T-helper 1 cell treated with Interleukin-12 subunit alpha and Interleukin-12 subunit beta and Interleukin-4 antibody, amounts not matched to agents 30 ng/mL and 1 ng/mL, for 36 hours (primary cell): Measurements from ENCODE around the gene EML4. TPM values are rescaled to one million over a fixed set of nuclear protein-coding genes. Genes with fewer than 3 reads are reported as not detected.
"Not testable (repeated sequence)": the region's sequence is repeated elsewhere in the genome, so short reads cannot be mapped to it uniquely, and the experiment has no call there.

ENCODE experiments used
- intact Hi-C: fragments of 100-400 bp; cut with micrococcal nuclease; formaldehyde crosslinking; loops from one replicate; pipeline ENCODE4 v1.15.1; 2024
- total RNA-seq: library from RNA; stranded (reverse); gene quantifications from 2 replicates; pipeline ENCODE4 v1.2.3, GENCODE V29; 2022

The EML4 gene
- total RNA-seq, 1 donor from 2014 or later, result 108 TPM

DNA sequence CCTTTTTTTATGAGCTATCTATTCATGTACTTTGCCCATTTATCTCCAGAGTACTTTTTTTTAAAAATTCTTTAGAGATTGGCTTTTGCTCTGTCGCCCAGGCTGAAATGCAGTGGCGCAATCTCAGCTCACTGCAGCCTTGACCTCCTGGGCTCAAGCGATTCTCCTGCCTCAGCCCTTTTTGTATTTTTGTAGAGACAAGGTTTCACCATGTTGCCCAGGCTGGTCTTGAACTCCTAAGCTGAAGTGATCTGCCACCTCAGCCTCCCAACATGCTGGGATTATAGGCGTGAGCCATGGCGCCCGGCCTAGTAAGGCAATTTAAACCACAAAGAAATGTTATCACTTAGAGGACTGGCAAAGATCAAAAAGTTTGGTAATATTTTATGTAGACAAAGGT is 177.7 kb downstream of the EML4 start:
- intact Hi-C loops, result not testable (repeated sequence)

DNA sequence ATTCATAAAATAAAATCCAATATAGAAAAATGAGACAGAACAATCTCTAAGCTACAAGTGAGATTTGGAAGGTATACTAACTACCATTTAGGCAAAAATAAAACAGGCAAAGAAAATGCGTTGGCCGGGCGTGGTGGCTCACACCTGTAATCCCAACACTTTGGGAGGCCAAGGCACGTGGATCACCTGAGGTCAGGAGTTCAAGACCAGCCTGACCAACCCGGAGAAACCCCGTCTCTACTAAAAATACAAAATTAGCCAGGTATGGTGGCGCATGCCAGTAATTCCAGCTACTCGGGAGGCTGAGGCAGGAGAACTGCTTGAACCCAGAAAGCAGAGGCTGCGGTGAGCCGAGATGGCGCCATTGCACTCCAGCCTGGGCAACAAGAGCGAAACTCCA is 178.4 kb downstream of the EML4 start:
- intact Hi-C loops, result not testable (repeated sequence)

DNA sequence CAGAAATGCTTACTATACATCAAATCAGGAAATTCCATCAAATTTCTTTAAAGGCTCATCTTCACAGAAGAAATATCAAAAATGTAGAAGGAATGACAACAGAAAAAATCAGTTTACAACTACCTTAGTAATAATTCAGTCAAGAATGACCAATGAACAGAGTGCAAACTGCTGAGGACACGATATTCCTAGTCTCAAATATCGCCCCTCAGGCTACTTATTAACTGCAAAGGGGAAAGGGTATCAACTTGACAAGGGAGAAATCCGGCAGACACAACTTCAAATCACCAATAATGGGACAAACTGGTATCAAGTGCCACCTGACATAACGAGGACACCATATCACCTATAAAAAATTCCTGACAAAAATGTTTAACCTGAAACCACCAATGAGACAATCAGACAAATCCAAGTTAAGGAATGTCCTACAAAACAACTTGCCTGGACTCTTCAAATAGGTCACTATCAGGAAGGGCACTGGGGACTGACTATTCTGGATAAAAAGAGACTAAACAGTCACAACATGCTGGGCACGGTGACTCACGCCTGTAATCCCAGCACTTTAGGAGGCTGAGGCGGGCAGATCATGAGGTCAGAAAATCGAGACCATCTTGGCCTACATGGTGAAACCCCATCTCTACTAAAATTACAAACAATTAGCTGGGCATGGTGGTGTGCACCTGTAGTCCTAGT is 179.1 kb downstream of the EML4 start:
- intact Hi-C loops, result no loop called here

DNA sequence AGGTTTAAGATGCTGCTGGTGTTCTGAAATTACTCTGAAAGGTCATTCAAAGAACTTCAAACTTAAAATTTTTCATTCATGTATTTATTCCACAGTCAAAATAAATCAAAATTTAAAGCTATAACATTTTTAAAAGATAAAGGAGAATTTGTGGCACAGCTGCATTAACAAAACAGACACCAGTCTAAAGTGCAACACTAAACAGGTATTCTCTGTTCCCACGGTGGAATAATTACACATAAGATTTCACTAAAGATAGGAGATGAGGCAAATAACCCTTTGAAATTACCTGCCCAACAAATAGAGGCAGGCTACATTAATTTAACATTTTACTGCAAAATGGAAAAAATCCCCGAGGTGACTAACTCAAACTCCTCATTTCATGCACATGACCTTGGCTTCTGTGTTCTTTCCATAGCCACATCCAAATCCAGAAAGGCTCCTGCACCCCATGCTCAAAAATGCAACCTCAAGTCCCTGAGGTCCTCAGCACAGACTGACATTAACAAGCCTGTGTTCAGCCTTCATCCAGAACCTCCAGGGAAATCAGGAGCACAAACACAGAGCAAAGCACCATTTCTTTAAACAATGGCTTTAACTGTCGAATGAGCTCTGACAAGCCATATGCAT is 181.4 kb downstream of the EML4 start:
- intact Hi-C loops, result loop anchor here (1.0 kb wide), 1 partner anchor 10 kb away; no protein-coding TSS in a partner anchor

DNA sequence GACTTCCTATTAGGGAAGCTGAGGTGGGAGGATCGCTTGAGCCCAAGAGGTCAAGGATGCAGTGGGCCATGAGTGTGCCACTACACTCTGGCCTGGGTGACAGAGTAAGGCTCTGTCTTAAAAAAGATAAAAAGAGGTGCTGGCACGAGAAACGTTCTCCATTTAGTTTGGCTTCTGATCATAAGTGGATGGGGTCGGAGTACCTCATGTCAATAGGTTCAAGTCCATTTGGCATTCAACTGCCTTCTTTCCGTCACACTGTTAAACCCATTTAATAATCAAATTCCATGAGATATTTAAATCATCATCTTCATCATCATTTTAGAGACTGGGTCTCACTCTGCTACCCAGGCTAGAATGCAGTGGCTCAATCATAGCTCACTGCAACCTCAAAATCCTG is 182.7 kb downstream of the EML4 start:
- intact Hi-C loops, result no loop called here

DNA sequence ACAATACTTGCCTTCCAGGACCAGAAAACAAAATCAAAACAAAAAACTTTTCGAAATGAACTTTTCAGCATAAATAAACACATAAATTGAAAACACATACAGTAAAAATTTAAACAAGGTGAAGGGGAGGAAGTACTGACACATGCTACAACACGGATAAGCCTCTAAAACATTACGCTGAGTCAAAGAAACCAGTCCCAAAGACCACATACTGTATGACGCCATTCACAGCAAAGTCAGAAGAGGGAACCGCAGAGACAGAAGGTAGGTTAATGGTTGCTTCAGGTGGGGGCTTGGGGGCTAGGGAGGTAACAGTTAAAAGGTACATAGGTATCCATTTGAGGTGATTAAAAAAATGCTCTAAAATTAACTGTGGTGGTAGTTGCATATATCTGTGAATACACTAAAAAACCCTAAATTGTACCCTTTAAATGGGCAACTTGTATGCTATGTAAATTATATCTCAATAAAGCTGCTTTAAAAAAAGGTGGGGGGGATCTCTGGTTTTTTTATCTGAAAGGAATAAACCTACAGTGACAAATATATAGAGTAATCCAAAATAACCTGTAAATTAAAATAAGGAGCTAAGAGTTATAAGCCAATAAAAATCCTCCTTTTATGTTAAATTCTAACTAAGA is 184.8 kb downstream of the EML4 start:
- intact Hi-C loops, result no loop called here

DNA sequence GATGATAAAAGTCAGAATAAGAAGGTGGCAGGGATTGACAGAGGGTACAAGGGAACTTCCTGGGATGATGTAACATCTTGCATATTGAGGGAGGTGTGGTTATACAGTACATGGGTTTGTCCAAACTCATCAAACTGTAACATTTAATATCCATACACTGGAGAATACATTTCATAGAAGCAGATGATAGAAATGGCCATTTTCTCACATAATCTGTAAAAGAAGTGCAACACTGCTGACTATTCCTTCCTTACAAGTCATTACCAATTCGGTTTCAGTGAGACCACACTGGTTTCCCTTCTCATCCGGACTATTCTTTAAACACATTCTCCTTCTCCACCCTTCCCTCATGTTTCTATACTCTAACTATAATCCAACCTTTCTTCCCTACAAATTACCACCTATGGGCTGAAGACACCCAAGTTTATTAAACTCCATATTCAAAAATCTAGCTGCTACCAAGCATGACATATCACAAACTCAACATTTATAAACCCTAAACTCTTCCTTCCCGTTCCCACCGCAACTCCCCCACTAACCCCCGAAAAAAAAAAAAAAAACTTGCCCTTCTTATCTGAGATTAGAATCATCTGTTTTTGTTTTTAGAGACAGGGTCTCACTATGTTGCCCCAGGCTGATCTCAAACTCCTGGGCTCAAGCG is 190.3 kb downstream of the EML4 start:
- intact Hi-C loops, result no loop called here

DNA sequence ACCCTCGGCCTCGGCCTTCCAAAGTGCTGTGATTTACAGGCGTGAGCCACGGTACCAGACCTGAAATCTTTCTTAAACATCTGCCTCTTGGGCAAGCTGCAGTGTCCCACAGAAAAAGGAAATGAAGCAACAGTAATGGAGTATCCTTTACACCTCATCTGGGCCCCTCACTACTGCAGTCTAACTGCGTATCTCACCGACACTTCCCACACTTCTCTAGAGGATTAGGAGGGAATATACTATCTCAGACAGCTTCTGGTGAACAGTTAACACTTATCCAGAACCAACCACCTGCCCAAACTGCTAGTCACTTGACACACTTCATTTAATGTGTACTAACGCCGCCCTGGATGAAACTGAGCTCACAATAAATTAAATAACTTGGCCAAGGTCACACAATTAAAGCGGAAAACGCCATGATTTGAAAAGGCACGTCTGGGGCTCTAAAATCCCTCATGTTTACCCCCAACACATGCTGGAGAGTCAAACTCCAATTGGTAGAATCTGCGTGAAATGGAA is 190.9 kb downstream of the EML4 start:
- intact Hi-C loops, result loop anchor here (1.0 to 5.0 kb wide), 8 partner anchors 10 to 2001 kb away; partner anchors contain the start of genes CAMKMT, MTA3, PREPL and ZFP36L2

DNA sequence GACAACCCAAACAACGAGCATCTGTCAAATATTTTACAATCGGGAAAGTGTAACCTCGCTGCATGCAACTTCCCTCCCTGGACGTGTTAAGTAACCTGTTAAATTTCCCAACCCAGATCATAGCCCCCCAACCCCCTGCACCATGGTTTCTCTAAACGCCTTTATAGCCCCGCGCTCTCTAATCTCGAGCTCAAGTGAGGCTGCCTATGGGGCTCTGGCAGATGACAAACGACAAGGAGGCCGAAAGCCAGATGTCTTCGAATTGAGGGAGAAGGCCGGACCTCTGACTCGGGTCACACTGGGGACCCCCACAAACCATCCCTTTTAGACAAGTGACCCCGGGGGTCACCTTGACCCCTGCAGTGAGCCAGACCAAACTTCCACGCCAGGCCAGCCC is 191.3 kb downstream of the EML4 start:
- intact Hi-C loops, result loop anchor here (1.0 to 5.0 kb wide), 8 partner anchors 10 to 2000 kb away; partner anchors contain the start of genes CAMKMT, MTA3, PREPL and ZFP36L2

DNA sequence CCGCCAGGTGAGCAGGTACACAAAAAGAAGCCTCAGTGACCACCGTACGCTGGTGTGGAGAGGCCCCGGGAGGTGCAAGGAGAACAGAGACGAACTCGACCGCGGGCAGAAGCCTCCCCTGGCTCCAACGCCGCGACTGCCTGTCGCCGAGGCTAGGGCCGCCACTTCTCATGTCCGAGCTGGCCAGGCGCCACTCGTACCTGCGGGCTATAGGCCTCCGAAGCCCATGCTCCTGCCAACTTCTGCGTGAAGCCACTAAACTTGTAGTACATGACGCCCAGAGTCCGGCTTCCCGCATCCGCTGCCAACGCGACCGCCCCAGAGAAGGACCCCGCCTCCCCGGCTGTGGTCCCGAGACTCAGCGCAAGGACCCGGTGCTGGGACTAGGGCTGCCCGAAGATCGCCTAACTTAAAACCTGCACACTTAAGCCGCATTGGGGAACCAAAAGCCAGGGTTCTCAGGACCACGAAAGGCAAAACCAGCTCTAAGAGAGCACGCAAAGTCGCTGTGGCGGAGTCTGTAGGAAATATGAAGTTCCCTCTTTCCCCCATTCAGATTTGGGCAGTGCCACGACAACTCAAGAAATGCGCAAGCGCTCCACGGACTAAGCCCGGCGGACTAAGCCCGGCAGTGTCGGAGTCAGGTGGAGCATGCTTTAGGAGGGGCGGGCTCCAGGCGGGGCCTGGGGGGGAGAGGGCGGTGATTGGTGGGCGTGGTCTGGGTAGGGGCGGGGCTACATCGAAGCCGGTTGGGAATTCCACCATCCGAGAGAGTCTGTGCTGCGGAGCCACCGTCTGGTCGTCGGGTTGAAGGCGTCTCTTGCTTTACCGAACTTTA is 192.0 kb downstream of the EML4 start, which contains the start of gene COX7A2L:
Gene COX7A2L (minus strand): TSS at position 328 of the 838 bp plus-strand sequence. CDS start 56 bp downstream, at position 272.
- intact Hi-C loops, result loop anchor here (1.0 to 5.0 kb wide), 20 partner anchors 11 to 2000 kb away; partner anchors contain the start of genes CAMKMT, DYNC2LI1, EML4 and MTA3

DNA sequence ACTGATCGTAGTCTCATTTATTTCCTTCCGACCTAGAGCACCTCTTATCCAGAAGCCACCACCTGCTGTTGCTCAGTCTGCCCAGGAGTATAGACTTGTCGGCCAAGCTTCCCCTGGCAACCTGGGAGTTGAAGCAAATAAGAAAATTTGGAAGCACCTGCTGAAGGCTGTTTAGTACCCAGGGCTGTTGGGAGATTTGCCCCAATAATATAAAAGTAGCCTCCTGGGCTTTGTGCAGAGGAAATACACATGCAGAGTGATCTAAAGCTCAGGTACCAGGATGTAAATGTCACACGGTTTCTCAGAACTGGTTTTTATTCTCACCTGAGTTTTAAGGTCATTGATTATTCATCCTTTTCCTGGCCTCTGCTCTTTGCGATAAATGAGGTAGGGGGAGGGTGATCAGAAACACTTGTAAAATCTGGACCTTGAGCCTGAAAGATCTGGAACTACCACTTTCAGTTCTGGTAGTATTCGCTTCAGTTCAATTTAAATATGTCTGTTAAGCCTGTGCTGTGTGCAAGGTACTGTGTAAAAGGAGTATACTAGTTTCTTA is 192.7 kb downstream of the EML4 start:
- intact Hi-C loops, result loop anchor here (1.0 to 5.0 kb wide), 19 partner anchors 65 to 1999 kb away; partner anchors contain the start of genes CAMKMT, DYNC2LI1, EML4 and MTA3

DNA sequence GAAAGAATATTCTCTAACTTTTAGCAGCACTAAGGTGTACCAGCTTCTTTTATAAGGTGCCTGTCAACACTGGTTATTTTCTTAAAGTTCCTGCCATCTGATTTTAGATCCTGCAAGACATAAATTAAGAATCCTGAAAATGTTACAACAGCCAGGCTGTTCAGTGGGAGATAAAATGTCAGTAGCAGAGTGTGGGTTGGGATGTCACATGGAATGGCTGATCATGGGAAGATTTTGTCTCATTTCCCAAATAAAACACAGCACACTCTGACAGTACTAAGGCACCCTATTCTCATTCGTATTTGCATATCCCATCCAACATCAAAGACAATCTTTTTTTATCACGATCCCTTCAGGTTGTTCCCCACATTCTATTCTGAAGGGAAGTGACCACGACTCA is 194.3 kb downstream of the EML4 start:
- intact Hi-C loops, result loop anchor here (5.0 kb wide), 1 partner anchor 359 kb away; no protein-coding TSS in a partner anchor

DNA sequence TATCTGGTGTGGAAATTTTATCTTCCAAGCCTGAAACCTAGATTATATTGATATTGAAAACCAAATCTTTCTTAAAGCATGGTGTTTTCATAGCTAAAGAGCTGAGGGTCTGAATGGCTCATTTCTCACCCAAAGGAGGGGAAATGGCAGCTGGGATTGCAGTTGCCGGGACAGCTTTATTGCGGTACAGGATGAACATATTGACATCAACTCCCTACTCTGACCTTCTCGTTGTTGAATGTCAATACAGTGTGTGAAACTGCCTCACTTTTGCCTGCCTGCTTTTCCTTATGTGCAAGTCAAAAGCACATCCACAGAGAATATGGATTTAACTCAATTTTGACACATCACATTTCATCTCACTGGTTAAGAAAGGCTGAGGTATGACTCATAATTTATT is 195.5 kb downstream of the EML4 start:
- intact Hi-C loops, result loop anchor here (5.0 kb wide), 1 partner anchor 358 kb away; no protein-coding TSS in a partner anchor

DNA sequence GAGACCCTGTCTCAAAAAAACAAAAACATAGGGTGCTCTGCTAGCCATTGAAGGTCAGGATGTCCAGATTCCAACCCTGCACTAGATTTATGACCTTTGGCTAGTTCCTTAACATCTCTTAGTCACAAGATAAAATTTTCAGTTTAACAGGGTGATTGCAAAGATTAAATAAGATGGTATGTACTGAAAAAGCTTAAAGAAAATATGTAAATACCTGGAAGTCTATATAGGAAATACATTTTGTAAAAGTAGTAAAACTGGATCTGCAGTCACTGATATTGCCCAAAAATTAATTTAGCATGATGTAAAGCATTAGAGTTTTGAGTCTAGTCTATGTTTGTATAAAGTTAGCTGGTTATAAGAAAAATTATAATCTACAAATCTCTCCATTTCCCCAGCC is 197.3 kb downstream of the EML4 start:
- intact Hi-C loops, result no loop called here

DNA sequence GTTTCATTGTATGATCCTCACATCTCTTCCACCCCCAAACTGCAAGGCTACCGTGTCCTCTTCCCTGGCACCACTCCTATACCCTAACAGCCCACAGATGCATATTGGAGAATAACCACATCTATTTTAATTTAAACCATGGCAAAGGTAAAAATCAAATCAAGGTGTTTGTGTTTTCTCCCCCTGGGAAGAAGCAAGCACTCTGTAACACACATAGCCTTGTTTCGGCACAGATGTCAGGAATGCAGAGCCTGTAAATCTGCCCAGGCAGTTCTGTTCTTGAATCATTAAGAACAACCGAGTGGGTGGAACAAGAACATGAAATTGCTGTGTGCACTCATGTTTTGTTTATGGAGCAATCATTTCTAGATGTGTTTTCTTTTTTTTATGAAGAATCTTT is 198.7 kb downstream of the EML4 start:
- intact Hi-C loops, result no loop called here

DNA sequence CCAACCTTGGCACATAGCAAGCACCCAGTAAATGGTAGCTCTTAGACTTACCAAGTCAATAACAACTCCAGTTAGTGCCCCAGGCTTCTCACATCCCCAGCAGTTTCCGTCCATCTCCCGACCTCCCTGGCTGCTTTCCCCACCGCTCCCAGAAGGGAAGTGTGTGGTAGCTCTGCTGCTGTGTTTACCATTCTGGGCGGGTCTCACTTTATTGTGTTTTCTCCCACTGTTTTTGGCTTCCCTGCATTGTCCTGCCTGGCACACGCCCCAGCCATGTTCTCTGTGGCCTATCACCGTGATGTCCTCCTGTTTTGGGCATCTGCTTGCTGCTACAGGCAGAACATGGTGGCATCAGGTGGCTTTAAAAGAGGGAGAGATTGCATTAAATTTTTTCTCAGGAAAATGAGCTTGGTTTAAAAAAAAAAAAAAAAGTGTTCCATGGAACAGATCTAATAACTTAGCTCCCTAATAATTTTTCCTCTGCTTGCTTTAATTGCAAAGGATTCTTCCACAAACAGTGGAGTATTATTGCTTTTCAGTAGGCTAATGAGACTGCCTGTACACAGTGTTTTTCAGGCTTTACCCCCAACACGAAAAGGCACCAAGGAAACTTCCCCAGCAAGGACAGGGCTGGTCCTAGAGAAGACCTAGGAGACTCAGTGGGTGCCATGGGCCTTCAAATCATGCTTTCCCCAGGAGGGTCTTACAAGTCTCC is 199.8 kb downstream of the EML4 start:
- intact Hi-C loops, result no loop called here

DNA sequence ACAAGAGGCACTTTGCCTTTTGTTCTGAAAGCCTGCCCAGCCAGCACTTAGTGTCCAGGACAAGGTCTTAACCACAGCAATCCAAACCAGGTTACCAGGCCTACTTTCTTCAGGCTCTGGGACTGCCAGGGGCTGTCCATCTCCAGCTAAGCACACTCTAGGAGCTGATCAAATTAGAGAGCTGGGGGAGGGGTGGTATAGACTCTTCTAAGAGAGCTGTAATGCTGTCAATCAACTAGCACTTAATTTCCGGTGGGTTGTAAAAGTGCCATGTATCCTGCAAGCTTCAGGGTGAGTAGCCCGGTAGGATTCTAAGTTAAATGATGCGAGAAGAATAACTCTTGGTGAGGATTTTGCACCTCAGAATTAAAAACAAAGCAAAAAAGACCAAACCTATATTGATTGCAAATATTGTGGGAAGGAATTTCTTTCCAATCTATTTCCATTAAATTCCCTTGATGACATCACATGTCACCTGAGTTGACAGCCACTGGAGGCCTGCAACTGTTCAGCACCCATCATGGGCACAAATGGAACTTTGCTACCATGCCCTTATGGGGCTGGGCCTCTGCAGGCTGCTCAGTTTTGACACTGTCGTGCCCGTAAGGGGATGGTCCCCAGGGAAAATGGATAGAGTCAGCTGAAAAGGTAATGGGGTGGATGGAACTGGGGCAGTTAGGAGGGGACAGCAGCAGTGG is 200.5 kb downstream of the EML4 start:
- intact Hi-C loops, result no loop called here

DNA sequence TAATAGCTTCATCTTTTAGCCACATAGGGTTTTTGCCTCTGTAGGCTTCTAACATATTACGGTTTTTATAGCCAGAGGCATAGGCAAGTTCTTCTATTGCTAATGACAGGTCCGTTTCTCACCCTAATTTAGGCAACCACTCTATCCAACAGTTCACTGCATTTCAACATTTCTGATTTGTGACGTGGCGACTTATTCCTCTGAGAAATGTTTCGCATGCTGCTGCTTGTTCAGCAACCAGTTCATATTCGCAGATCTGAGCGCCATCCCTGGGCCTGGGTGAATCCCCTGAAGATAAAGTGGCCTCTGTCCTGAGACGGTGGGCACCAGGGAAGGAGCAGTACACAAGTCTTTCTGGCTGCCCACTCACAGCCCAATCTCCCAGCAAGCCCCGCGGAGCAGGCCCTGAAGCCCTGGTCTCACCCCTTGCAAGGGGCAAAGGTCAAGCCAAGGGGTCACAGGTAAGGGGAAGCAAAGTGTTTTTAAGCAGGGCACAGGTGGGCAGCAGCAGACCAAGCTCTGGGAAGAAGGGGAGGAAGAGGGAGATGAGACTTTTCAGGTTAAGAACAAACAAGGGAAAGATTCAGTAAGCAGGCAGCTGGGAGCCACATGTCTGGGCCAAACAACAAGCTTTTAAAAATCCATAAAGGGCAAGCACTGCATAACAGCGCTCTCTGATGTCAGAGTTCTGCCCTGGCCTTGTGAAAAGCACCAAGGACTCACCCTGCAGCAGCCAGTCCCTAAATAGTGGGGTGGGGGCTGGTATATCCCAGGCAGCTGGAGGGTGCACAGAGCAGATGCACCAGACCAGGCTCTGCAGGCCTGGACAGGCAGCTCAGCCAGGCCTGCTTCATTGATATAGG is 202.7 kb downstream of the EML4 start:
- intact Hi-C loops, result no loop called here
